HG02588 (cell line): ENCODE measurements around the gene SHD.
"Not testable (repeated sequence)": the region's sequence is repeated elsewhere in the genome, so short reads cannot be mapped to it uniquely, and the experiment has no call there.

Source experiments
- ATAC-seq: cut with Tn5 transposase; IDR thresholded peaks from one replicate; pipeline ENCODE4 v1.9.1; 2021; ENCODE audit warnings: mild to moderate bottlenecking, moderate library complexity; ENCODE audit not compliant: unreplicated experiment

SHD gene

GRCh38 chr19:4278419-4279266 is at the start of gene SHD:
Gene SHD, plus strand, starts transcription at chr19:4279266. Its CDS starts 798 bp downstream, at chr19:4280064.
- ATAC-seq, result no peak

- ATAC-seq, result not testable (repeated sequence)
These were observed 48.8 kb upstream of the SHD start for GRCh38 chr19:4230237-4230636.

- not testable (repeated sequence) for ATAC-seq
These were observed 47.5 kb upstream of the SHD start for GRCh38 chr19:4231521-4231920.

GRCh38 chr19:4232139-4232538 is 46.9 kb upstream of the SHD start:
- not testable (repeated sequence) for ATAC-seq

- no peak for ATAC-seq
These were observed 46.3 kb upstream of the SHD start for GRCh38 chr19:4232614-4233281.

- ATAC-seq, result no peak
These were observed 45.7 kb upstream of the SHD start for GRCh38 chr19:4233282-4233853.

- no peak for ATAC-seq
These were observed 44.8 kb upstream of the SHD start for GRCh38 chr19:4234142-4234861.

GRCh38 chr19:4234862-4235201 is 44.2 kb upstream of the SHD start:
- ATAC-seq, result no peak

GRCh38 chr19:4237510-4237909 is 41.6 kb upstream of the SHD start:
- ATAC-seq, result not testable (repeated sequence)

GRCh38 chr19:4238831-4239230 is 40.2 kb upstream of the SHD start:
- no peak for ATAC-seq

- ATAC-seq, result no peak
These were observed 37.1 kb upstream of the SHD start for GRCh38 chr19:4241824-4242430.

GRCh38 chr19:4245938-4246337 is 33.1 kb upstream of the SHD start:
- ATAC-seq, result not testable (repeated sequence)

- ATAC-seq, result peak; percentile 81
These were observed 32.1 kb upstream of the SHD start, which contains the start of gene YJU2 for GRCh38 chr19:4246767-4247593. Gene YJU2, plus strand, starts transcription at chr19:4247080. Its CDS starts 67 bp downstream, at chr19:4247147.

- no peak for ATAC-seq
These were observed 22.5 kb upstream of the SHD start for GRCh38 chr19:4256563-4256962.

- no peak for ATAC-seq
These were observed 22.0 kb upstream of the SHD start for GRCh38 chr19:4257025-4257424.

- no peak for ATAC-seq
These were observed 20.9 kb upstream of the SHD start for GRCh38 chr19:4258181-4258580.

GRCh38 chr19:4260613-4261191 is 18.4 kb upstream of the SHD start:
- no peak for ATAC-seq

- no peak for ATAC-seq
These were observed 14.3 kb upstream of the SHD start for GRCh38 chr19:4264812-4265211.

GRCh38 chr19:4266253-4267000 is 12.6 kb upstream of the SHD start:
- no peak for ATAC-seq
